NCI-H1930 (cell line): ENCODE data around the gene MEX3D.

Source experiments
- DNase-seq, 2 experiments: peaks; one replicate each; lab custom pipeline; 2025; lab: John Stamatoyannopoulos, UW

The MEX3D gene

GRCh38 chr19:1518471-1518870 lies 49.7 kb downstream of the MEX3D start:
- DNase-seq, result no peak

GRCh38 chr19:1516395-1516753 lies 51.8 kb downstream of the MEX3D start:
- DNase-seq, result no peak

DNA sequence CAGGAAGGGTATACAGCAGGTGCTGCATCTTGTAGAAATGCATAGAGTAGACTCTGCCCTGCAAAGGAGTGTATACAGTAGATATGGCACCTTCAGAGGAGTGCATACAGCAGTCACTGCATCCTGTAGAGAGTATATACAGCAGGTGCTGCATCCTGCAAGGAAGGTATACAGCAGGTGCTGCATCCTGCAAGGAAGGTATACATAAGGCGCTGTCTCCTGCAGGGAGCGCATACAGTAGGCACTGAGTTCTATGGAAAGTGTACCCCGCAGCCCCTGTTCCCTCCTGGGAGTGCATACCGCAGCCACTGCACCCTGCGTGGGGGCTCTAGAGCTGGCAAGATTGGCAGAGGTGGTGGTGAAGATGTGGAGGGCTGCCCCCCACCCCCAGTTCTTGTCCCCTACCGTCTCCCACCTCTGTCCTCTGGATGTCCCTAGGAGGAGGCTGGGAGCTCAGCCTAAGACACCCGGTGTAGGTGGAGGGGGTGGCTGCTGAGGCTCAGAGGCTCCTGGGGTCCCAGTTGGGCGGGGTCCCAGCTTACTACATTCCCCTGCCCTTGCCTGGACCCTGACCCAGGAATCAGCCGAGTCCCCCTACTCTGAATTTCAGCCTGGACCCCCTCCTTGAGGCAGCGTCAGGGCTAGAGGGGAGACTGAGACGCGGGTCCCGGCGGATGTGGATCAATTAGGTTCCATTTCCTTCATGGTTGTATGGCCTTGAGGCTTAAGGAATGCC lies 53.0 kb downstream of the MEX3D start:
- no peak for DNase-seq

DNA sequence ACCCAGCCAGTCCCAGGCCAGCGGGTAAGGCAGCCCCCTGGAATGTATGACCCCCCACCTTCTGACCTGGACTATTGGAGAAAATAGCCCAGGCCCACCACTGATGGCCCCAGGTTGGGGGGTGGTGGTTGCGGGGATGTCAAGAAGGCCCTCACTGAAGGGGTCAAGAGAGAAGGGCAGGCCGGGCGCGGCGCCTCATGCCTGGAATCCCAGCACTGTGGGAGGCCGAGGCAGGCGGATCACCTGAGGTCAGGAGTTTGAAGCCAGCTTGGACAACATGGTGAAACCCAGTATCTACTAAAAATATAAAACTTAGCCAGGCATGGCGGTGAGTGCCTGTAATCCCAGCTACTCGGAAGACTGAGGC lies 53.8 kb downstream of the MEX3D start:
- no peak for DNase-seq

DNA sequence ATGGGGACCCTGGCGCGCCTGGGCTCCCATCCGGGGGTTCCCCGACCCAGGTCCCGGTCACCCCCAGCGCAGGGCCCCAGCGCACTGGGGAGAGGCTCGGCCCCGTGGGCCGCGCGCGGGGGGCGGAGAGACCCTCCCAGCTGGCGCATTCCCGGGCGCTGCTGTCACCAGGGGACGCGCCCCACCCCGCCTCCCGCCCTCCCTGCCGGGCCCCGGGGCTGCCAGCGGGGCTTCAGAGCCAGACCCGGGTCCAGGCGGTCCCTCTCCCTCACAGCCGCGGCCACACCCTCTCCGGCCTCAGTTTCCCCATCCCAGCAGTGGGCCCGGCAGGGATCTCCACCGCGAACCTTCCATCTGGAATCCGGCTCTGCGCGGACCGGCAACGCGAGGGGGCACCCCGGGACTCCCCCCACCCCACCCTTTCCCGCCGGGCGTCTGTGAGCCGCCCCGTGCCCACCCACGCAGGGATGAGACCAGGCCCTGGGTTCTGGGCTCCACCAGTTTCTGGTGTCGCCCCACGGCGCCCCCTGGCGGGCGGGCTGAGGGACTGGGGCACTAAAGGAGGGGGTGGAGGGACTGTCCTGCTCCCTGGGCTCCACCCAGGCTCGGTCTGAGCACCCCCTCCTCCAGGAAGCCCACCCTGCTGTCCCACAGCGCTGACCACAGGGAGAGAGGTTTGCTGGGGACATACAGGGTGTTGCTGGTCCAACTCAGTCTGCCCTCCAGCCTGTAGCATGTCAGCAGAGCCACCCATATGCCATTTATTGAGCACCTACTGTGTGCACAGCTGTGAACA lies 54.4 kb downstream of the MEX3D start:
- no peak for DNase-seq

- DNase-seq, result peak in 1 of 2 experiments; percentile 22
Measured at GRCh38 chr19:1512671-1513498, 55.2 kb downstream of the MEX3D start, which contains the start of gene ADAMTSL5. Gene ADAMTSL5 (minus strand): TSS chr19:1513019. CDS start chr19:1510943, 2,076 bp downstream.

DNA sequence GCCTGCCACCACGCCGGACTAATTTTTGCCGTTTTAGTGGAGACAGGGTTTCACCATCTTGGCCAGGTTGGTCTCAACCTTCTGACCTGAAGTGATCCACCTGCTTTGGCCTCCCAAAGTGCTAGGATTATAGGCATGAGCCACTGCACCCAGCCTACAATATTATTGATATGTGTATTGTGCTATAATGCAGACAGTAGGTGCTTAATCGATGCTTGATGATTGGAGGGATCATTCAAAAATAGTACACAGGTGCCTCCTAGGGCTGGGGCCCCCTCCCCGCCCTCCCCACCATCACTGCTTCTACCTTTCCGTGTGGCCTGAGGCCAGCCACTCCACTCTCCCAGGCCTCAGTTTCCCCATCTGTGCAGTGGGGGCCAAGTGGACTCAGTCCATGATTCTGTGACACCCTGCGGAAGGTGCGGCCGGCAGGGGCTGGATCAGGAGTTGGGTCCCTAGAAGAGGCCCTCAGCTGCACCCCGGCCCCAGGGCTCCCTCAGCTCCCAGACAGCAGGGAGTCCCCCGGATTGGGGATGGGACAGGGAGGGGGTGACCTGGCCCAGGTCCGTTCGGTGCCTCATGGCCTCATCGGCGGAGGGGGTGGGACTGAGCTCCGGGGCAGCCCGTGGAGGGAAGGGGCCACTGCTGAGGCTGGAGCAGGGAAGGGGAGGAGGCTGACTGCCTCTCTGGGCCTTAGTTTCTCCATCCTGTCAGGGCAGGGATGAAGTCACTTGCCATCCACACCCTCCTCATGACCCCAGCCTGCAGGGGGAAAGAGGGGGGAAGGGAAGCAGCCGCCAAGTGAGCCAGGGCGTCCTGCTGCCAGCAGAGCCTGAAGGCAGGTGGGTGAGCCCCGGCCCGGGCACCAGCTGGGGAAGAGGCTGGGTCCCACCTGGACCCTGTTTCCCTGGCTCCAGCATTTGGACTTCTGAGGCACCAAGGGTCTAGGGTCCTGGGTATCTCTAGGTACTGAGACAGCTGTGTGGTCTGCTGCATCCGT lies 56.5 kb downstream of the MEX3D start:
- DNase-seq, result no peak

GRCh38 chr19:1510807-1511206 lies 57.3 kb downstream of the MEX3D start:
- DNase-seq, result no peak

DNA sequence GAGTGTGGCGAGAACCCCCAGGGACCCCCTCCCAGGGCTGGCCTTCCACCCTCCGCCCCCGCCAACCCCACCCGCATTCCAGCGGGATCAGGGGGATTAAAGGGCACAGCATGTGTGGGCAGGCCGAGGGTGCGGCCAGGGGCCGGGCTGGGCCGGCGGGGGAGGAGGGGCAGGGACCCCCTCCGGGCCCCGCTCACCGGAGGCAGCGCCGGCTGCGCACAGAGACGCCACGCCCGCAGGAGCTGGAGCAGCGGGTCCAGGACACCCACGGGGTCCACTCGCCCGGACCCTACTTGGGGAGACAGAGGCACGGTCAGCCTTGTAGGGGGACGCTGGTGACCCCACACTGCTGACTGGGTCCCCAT lies 57.7 kb downstream of the MEX3D start:
- DNase-seq, result no peak

DNA sequence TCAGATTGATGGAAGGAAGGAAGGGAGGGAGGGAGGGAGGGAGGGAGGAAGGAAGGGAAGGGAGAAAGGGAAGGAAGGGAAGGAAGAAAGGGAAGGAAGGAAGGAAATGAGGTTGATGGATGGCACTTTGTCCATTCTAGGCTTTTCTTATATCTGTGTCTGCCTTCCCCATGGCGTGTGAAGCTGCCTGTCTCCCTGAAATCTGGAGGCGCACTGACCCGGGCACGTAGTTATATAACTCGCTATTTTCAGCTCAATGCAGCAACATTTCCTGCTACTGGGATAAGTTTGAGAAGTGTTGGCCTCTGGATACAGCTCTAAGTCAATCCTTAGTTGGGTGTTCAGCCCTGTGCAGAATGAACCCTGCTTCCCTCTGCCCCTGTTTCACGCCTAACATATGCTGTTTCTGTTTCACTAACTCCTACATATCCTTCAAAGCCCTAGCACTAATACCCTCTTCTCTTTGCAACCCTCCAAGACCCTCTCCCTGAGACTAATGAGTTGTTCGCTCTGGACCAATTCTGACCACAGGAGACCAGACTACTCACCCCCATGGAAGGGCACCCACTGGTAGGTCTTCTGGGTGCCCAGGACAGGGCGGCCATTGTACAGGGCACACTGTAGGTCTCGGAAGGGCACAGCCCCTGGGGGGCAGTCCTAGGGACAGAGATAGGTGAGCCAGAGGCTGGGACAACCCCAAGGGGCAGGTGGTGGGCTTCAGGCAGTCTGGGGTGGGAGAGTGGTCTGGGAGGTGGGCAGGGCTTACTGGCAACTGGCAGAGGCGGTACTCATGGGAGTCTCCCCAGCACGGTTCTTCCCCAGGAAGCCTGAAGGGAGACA lies 58.3 kb downstream of the MEX3D start:
- DNase-seq, result no peak

DNA sequence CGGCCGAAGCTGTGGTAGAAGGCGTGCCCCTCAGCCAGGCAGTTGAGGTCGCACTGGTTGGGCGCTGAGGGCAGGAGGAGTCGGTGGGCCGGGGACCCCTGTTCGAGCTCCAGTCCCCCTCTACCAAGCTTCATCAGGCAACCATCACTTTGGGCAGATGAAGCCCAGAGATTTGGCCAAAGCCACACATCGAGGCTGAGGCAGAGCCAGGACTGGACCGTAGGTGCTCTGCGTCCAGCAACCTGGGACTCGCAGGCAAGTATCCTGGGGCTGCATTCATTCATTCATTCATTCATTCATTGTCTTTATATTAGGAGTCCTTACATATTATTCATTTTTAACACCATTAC lies 59.6 kb downstream of the MEX3D start:
- DNase-seq, result no peak

- peak; percentile 88 to 89 for DNase-seq
Measured at GRCh38 chr19:1507763-1508506, 60.2 kb downstream of the MEX3D start.

- DNase-seq, result no peak
Measured at GRCh38 chr19:1507192-1507660, 60.9 kb downstream of the MEX3D start.

GRCh38 chr19:1505991-1506881 lies 61.9 kb downstream of the MEX3D start:
- no peak for DNase-seq

- no peak for DNase-seq
Measured at GRCh38 chr19:1505012-1505411, 63.1 kb downstream of the MEX3D start.
